CD4-positive, alpha-beta T cell (primary cell): ENCODE data around the gene CASP10. TPM values are rescaled to one million over a fixed set of nuclear protein-coding genes. Genes with fewer than 3 reads are reported as not detected.
A peak's percentile ranks its signal among the peaks of the same experiment; 100 is the strongest.

ENCODE experiments used
- ATAC-seq: fragments of 200-7000 bp; cut with Tn5 transposase; one replicate; pipeline ENCODE4 v1.10.0; 2022; ENCODE audit warnings: mild to moderate bottlenecking; ENCODE audit not compliant: poor library complexity
- CTCF ChIA-PET: fragments of 350-600 bp; sonication (Branson Sonifier 250); formaldehyde crosslinking; loops from one replicate; lab custom pipeline; 2021; ENCODE audit warnings: antibody characterized with exemption, inconsistent platforms; lab: Charles Lee
- POLR2A ChIA-PET: fragments of 350-600 bp; sonication (Branson Sonifier 250); formaldehyde crosslinking; loops from one replicate; lab custom pipeline; 2021; ENCODE audit warnings: antibody characterized with exemption, inconsistent platforms; lab: Charles Lee
- DNase-seq, 14 experiments: peaks; one replicate each; pipeline ENCODE4 v3.0.0-alpha.2; 2013 to 2020; ENCODE audit warnings: mixed read lengths in 2 of 14
- H3K27ac ChIP-seq, 2 donors: one replicate each; pipeline versions ENCODE4 v1.5.1 to v1.7.0; 2013; ENCODE audit warnings: low read length in 2 of 2, low read depth in 1 of 2, mild to moderate bottlenecking in 1 of 2
- H3K27me3 ChIP-seq, 2 experiments: 1 replicate in 1 of 2; 2 replicates in 1 of 2; pipeline versions ENCODE4 v1.6.1 to v1.7.0; 2013; ENCODE audit warnings: low read length in 2 of 2, control low read depth in 1 of 2, mild to moderate bottlenecking in 1 of 2, moderate library complexity in 1 of 2; ENCODE audit not compliant: insufficient read depth in 2 of 2, control insufficient read depth in 1 of 2
- H3K36me3 ChIP-seq: one replicate; pipeline ENCODE4 v1.6.1; 2013; ENCODE audit warnings: low read length, control low read depth; ENCODE audit not compliant: insufficient read depth
- H3K4me1 ChIP-seq: one replicate; pipeline ENCODE4 v1.6.1; 2013; ENCODE audit warnings: low read length, control low read depth; ENCODE audit not compliant: insufficient read depth
- H3K4me3 ChIP-seq: one replicate; pipeline ENCODE4 v1.5.1; 2013; ENCODE audit warnings: mild to moderate bottlenecking, low read length, moderate library complexity
- H3K9me3 ChIP-seq, 2 experiments: 1 replicate in 1 of 2; 2 replicates in 1 of 2; pipeline versions ENCODE4 v1.6.1 to v1.7.0; 2013; ENCODE audit warnings: low read length in 2 of 2, mild to moderate bottlenecking in 2 of 2, control low read depth in 1 of 2, moderate library complexity in 1 of 2; ENCODE audit not compliant: control insufficient read depth in 1 of 2, insufficient read depth in 1 of 2
- H3K27ac Mint-ChIP-seq: one replicate; pipeline ENCODE4 v1.8.0; 2020; ENCODE audit warnings: mixed read lengths
- H3K27me3 Mint-ChIP-seq: one replicate; pipeline ENCODE4 v1.8.0; 2021; ENCODE audit warnings: mixed read lengths
- H3K36me3 Mint-ChIP-seq: one replicate; pipeline ENCODE4 v1.8.0; 2021; ENCODE audit warnings: low read depth, mixed read lengths
- H3K4me1 Mint-ChIP-seq: one replicate; pipeline ENCODE4 v1.8.0; 2021; ENCODE audit warnings: low read depth, mixed read lengths
- H3K4me3 Mint-ChIP-seq: one replicate; pipeline ENCODE4 v1.8.0; 2020; ENCODE audit warnings: mild to moderate bottlenecking, mixed read lengths
- H3K9me3 Mint-ChIP-seq: one replicate; pipeline ENCODE4 v1.8.0; 2020; ENCODE audit warnings: mixed read lengths
- CTCF ChIP-seq: fragments of 200-600 bp; IDR thresholded peaks from one replicate; pipeline ENCODE4 v1.8.0; 2022; ENCODE audit warnings: antibody characterized with exemption, mild to moderate bottlenecking
- intact Hi-C, 2 experiments: fragments of 100-400 bp; cut with DNase I in 1 of 2; cut with micrococcal nuclease in 1 of 2; formaldehyde crosslinking; loops; one replicate each; pipeline versions ENCODE4 v1.15.1 to v1.9.0; 2023 to 2025; cut with DNase I, micrococcal nuclease
- total RNA-seq, 174 experiments: library from RNA in 2 of 174; stranded (reverse) in 2 of 174; gene quantifications; one replicate each; pipeline ENCODE4 v1.2.3 and lab custom pipeline; 2021 to 2026

Gene CASP10
- total RNA-seq, 2 experiments from 2014 or later, result 12.6 to 13.7 TPM

- DNase-seq (peak in 1 of 14 experiments; percentile 36), ATAC-seq (no peak)
- H3K4me3 Mint-ChIP-seq, result no peak overlapping the region
- Histone ChIP-seq H3K27ac (no peak overlapping the region), H3K4me3 (no peak overlapping the region), H3K27me3 (no peaks in the 10 kb centered on the region), H3K36me3 (peaks cover 99% of the 10 kb centered on the region), H3K4me1 (peaks cover 53% of the 10 kb centered on the region), H3K9me3 (no peaks in the 10 kb centered on the region)
- intact Hi-C loops, result loop anchor here in 1 of 2 experiments (5.0 kb wide), 1 partner anchor 91 kb away; the partner anchor contains the start of gene CASP10
- CTCF ChIA-PET, result interaction anchor here (0.6 to 1.0 kb wide), 4 partner anchors 32 to 754 kb away, joined by 3 to 4 read pairs (median 4); no protein-coding TSS in a partner anchor
- no peaks in the 10 kb centered on the region for H3K27me3 Mint-ChIP-seq
- no peak for TF ChIP-seq CTCF
- H3K9me3 Mint-ChIP-seq, result no peaks in the 10 kb centered on the region
- H3K4me1 Mint-ChIP-seq, result peaks cover 75% of the 10 kb centered on the region
- H3K36me3 Mint-ChIP-seq, result peaks cover 100% of the 10 kb centered on the region
- H3K27ac Mint-ChIP-seq, result peak overlapping the region; percentile 75
- POLR2A ChIA-PET, result interaction anchor here (0.8 to 2.5 kb wide), 4 partner anchors 11 to 40 kb away, joined by 3 to 10 read pairs (median 6); no protein-coding TSS in a partner anchor
Measured at GRCh38 chr2:201273330-201273983, 90.5 kb downstream of the CASP10 start.

- H3K27ac Mint-ChIP-seq, result peak overlapping the region; percentile 70
- Histone ChIP-seq H3K27ac (no peak overlapping the region), H3K27me3 (no peaks in the 10 kb centered on the region), H3K4me3 (no peak overlapping the region), H3K36me3 (peaks cover 99% of the 10 kb centered on the region), H3K9me3 (no peaks in the 10 kb centered on the region), H3K4me1 (peaks cover 45% of the 10 kb centered on the region)
- H3K36me3 Mint-ChIP-seq, result peaks cover 100% of the 10 kb centered on the region
- POLR2A ChIA-PET, result interaction anchor here (0.9 to 2.5 kb wide), 4 partner anchors 9 to 41 kb away, joined by 3 to 10 read pairs (median 6); no protein-coding TSS in a partner anchor
- H3K4me3 Mint-ChIP-seq, result no peak overlapping the region
- intact Hi-C loops, result loop anchor here (5.0 kb wide), 2 partner anchors 38 to 87 kb away; no protein-coding TSS in a partner anchor
- CTCF ChIA-PET, result interaction anchor here (1.0 kb wide), 1 partner anchor 18 kb away, joined by 3 read pairs; no protein-coding TSS in a partner anchor
- H3K9me3 Mint-ChIP-seq, result no peaks in the 10 kb centered on the region
- no peaks in the 10 kb centered on the region for H3K27me3 Mint-ChIP-seq
- peaks cover 73% of the 10 kb centered on the region for H3K4me1 Mint-ChIP-seq
- ATAC-seq (no peak), DNase-seq (no peak)
- no peak for TF ChIP-seq CTCF
Measured at GRCh38 chr2:201275069-201275468, 92.1 kb downstream of the CASP10 start.

- POLR2A ChIA-PET, result interaction anchor here (0.9 to 1.9 kb wide), 2 partner anchors 9 to 16 kb away, joined by 4 to 10 read pairs; partner anchors contain the start of gene CASP8
- no peak for DNase-seq
Measured at GRCh38 chr2:201275990-201276389, 93.0 kb downstream of the CASP10 start.

More at GRCh38 chr2:201275990-201276389, 93.0 kb downstream of the CASP10 start:
- no peak for ATAC-seq
- Mint-ChIP-seq H3K36me3 (peaks cover 100% of the 10 kb centered on the region), H3K4me3 (no peak overlapping the region), H3K9me3 (no peaks in the 10 kb centered on the region), H3K4me1 (peaks cover 72% of the 10 kb centered on the region), H3K27me3 (no peaks in the 10 kb centered on the region), H3K27ac (peak overlapping the region; percentile 70)
- CTCF ChIA-PET, result interaction anchor here (0.6 to 1.6 kb wide), 4 partner anchors 9 to 385 kb away, joined by 3 to 4 read pairs (median 3); partner anchors contain the start of gene CASP10
- Histone ChIP-seq H3K9me3 (no peaks in the 10 kb centered on the region), H3K27ac (no peak overlapping the region), H3K27me3 (no peaks in the 10 kb centered on the region), H3K4me3 (no peak overlapping the region), H3K36me3 (peaks cover 99% of the 10 kb centered on the region), H3K4me1 (peaks cover 37% of the 10 kb centered on the region)
- intact Hi-C loops, result loop anchor here (5.0 kb wide), 2 partner anchors 39 to 86 kb away; no protein-coding TSS in a partner anchor
- no peak for TF ChIP-seq CTCF
